GM12865 (cell line): ENCODE measurements around the gene CABYR.

Experiments
- DNase-seq: peaks from one replicate; pipeline ENCODE4 v3.0.0; 2010; ENCODE audit warnings: low read depth
- H3K4me3 ChIP-seq: 2 replicates; pipeline ENCODE4 v1.5.1; 2011; ENCODE audit warnings: mild to moderate bottlenecking, low read depth, low read length, control low read depth
- CTCF ChIP-seq: IDR thresholded peaks from 2 replicates; pipeline ENCODE4 v1.5.1; 2011; ENCODE audit warnings: low read length, control low read depth, low read depth, inconsistent platforms; ENCODE audit not compliant: insufficient read depth; ENCODE audit errors: missing control alignments

Gene CABYR

GRCh38 chr18:24198461-24198860 is 59.6 kb downstream of the CABYR start:
- no peak for DNase-seq
- no peak for TF ChIP-seq CTCF
- H3K4me3 ChIP-seq = no peak overlapping the region

DNA sequence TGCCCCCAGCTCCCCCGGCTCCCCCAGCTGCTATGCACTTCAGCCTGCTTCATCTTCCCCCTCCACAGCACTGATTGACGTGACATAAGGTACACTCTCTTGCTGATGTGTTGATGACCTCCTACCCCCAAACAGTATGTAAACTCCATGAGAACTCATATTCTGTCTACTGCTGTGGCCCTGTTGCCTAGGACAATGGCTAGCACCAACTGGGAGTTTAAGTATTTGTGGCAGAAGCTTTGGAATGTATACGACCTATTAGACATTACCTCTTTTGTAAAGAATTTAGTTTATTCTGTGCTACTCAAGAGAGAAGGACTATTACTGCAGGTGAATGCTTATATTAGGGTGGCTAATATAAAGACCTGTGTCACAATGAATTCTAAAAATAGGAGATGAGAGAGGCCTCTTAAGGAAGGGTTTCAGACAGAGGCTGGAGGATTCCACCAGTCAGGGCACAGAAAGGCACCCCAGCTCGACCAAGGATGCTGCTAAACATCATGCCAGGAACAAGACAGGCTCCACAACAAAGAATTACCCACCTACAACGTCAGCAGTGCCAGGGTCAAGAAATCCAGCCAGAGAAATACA is 60.6 kb downstream of the CABYR start:
- no peak for TF ChIP-seq CTCF
- no peak for DNase-seq
- H3K4me3 ChIP-seq = no peak overlapping the region

- no peak for DNase-seq
- H3K4me3 ChIP-seq = no peak overlapping the region
- no peak for TF ChIP-seq CTCF
Measured at GRCh38 chr18:24200494-24201290, 61.8 kb downstream of the CABYR start.

DNA sequence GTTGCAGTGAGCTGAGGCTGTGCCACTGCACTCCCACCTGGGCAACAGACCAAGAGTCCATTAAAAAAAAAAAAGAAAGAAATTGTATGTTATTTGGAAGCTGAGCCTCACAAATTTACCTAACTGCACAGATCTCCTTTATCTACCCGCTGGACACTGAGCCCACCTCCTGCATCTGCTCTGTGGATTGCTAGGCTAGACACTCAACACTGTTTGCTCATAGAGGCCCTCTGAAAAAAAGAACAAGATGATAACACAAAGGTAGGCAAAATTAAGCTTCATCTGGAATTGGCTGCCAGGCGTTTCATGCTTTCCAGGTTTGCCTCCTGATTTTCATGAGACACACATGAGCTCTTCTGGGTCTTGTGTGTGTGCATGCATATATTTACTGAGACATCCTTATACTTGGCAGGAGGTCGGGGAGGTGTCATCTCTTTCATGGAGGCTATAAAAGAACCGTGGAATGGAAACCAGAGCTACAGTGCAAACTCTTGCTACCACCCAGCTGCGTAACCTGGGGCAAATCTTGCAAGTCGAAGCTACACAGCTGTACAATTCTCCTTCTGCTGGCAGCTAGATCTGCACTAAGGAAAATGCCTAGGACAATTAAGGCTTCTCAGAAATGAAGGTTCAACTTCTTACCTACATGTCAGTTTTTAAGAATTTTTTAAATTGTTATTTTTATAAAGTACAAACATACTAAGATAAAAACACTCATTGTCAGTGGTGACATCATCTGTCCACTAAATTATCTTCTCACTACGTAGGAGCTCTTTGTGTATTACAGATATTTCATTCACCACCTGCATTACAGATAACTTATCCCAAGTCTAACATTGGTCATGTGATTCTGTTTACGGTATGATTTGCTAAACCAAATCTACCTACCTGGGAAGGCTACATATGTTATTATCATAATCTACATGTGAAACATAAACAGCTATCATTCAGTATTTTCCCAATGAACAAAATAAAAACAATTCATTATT is 63.1 kb downstream of the CABYR start:
- no peak for TF ChIP-seq CTCF
- DNase-seq = no peak
- H3K4me3 ChIP-seq = no peak overlapping the region

- TF ChIP-seq CTCF = no peak
- no peak overlapping the region for H3K4me3 ChIP-seq
- DNase-seq = no peak
Measured at GRCh38 chr18:24204904-24205303, 66.0 kb downstream of the CABYR start.

GRCh38 chr18:24208270-24209035 is 69.6 kb downstream of the CABYR start:
- no peak for TF ChIP-seq CTCF

More at GRCh38 chr18:24208270-24209035, 69.6 kb downstream of the CABYR start:
- no peak for DNase-seq
- no peak overlapping the region for H3K4me3 ChIP-seq
